GM23338 (cell line): ENCODE results near the gene GPR171. TPM values are rescaled to one million over a fixed set of nuclear protein-coding genes. Genes with fewer than 3 reads are reported as not detected.

ENCODE experiments used
- ATAC-seq: fragments of 200-7000 bp; cut with Tn5 transposase; 3 replicates; pipeline ENCODE4 v1.9.1; 2020
- DNase-seq: peaks from one replicate; pipeline ENCODE4 v3.0.0-alpha.2; 2015; ENCODE audit warnings: low spot score
- H2AFZ ChIP-seq: fragments of 200-600 bp; sonication (generic); 2 replicates; pipeline ENCODE4 v1.8.0; 2016; ENCODE audit warnings: antibody characterized with exemption, mild to moderate bottlenecking, moderate library complexity
- H3F3A ChIP-seq: fragments of 200-600 bp; sonication (generic); replicated peaks from 2 replicates; pipeline ENCODE4 v1.8.0; 2017; ENCODE audit warnings: antibody characterized with exemption, mixed run types, low read depth
- H3K27ac ChIP-seq: fragments of 200-600 bp; sonication (generic); 2 replicates; pipeline ENCODE4 v1.6.1; 2016; ENCODE audit warnings: low read depth
- H3K27me3 ChIP-seq: fragments of 200-600 bp; sonication (generic); 2 replicates; pipeline ENCODE4 v1.8.0; 2016; ENCODE audit warnings: mild to moderate bottlenecking, mixed run types, moderate library complexity; ENCODE audit not compliant: insufficient read depth
- H3K36me3 ChIP-seq: fragments of 200-600 bp; sonication (generic); 2 replicates; pipeline ENCODE4 v1.8.0; 2016; ENCODE audit warnings: mild to moderate bottlenecking; ENCODE audit not compliant: insufficient read depth
- H3K4me1 ChIP-seq: fragments of 200-600 bp; sonication (generic); 2 replicates; pipeline ENCODE4 v1.8.0; 2016; ENCODE audit warnings: mild to moderate bottlenecking, moderate library complexity; ENCODE audit not compliant: insufficient read depth
- H3K4me2 ChIP-seq: fragments of 200-600 bp; sonication (generic); 2 replicates; pipeline ENCODE4 v1.7.1; 2017; ENCODE audit warnings: mixed run types
- H3K4me3 ChIP-seq: fragments of 200-600 bp; sonication (generic); 2 replicates; pipeline ENCODE4 v1.6.1; 2016; ENCODE audit warnings: mixed run types
- H3K79me2 ChIP-seq: fragments of 200-600 bp; sonication (generic); replicated peaks from 2 replicates; pipeline ENCODE4 v1.8.0; 2017; ENCODE audit warnings: mild to moderate bottlenecking; ENCODE audit not compliant: insufficient read depth
- H3K9me2 ChIP-seq: fragments of 200-600 bp; sonication (generic); 2 replicates; pipeline ENCODE4 v1.8.0; 2017; ENCODE audit not compliant: insufficient read depth
- H4K20me1 ChIP-seq: fragments of 200-600 bp; sonication (generic); replicated peaks from 2 replicates; pipeline ENCODE4 v1.8.0; 2017; ENCODE audit warnings: mild to moderate bottlenecking; ENCODE audit not compliant: insufficient read depth
- H3K27ac Mint-ChIP-seq: 2 replicates; pipeline ENCODE4 v1.8.0; 2020; ENCODE audit warnings: inconsistent platforms, mild to moderate bottlenecking, moderate library complexity, mixed read lengths
- H3K27me3 Mint-ChIP-seq: 3 replicates; pipeline ENCODE4 v1.8.0; 2022; ENCODE audit warnings: low read depth, mild to moderate bottlenecking, moderate library complexity, mixed read lengths, inconsistent platforms; ENCODE audit not compliant: insufficient read depth, poor library complexity
- H3K36me3 Mint-ChIP-seq: 3 replicates; pipeline ENCODE4 v1.8.0; 2021; ENCODE audit warnings: low read depth, mild to moderate bottlenecking, inconsistent platforms, moderate library complexity, mixed read lengths
- H3K4me1 Mint-ChIP-seq: 3 replicates; pipeline ENCODE4 v1.8.0; 2020; ENCODE audit warnings: mild to moderate bottlenecking, inconsistent platforms, mixed read lengths
- H3K4me3 Mint-ChIP-seq: 3 replicates; pipeline ENCODE4 v1.8.0; 2021; ENCODE audit warnings: moderate library complexity, mild to moderate bottlenecking, inconsistent platforms, mixed read lengths
- H3K9me3 Mint-ChIP-seq: 3 replicates; pipeline ENCODE4 v1.8.0; 2020; ENCODE audit warnings: moderate library complexity, mild to moderate bottlenecking, inconsistent platforms, mixed read lengths
- CREB1 ChIP-seq: fragments of 250-450 bp; sonication (Bioruptor Pico); IDR thresholded peaks from 2 replicates; pipeline ENCODE4 v1.5.0; 2020; ENCODE audit warnings: low read depth, mild to moderate bottlenecking, moderate library complexity
- EZH2 ChIP-seq: fragments of 200-600 bp; sonication (generic); IDR thresholded peaks from one replicate; pipeline ENCODE4 v1.8.0; 2017; ENCODE audit warnings: antibody characterized with exemption, mild to moderate bottlenecking, low read depth; ENCODE audit not compliant: unreplicated experiment
- JUNB ChIP-seq: IDR thresholded peaks from one replicate; pipeline ENCODE4 v1.6.1; 2016; ENCODE audit warnings: antibody characterized with exemption; ENCODE audit not compliant: unreplicated experiment
- POLR2AphosphoS5 ChIP-seq: IDR thresholded peaks from 2 replicates; pipeline ENCODE4 v1.6.1; 2016; ENCODE audit warnings: antibody characterized with exemption, low read depth
- STAT1 ChIP-seq: IDR thresholded peaks from one replicate; pipeline ENCODE4 v1.6.1; 2016; ENCODE audit warnings: antibody characterized with exemption; ENCODE audit not compliant: unreplicated experiment
- ZNF331 ChIP-seq: fragments of 250-450 bp; sonication (Bioruptor Pico); IDR thresholded peaks from 2 replicates; pipeline ENCODE4 v1.5.0; 2020; ENCODE audit warnings: low read depth, mild to moderate bottlenecking, moderate library complexity
- polyA plus RNA-seq: library from polyadenylated mRNA; unstranded; fragments of >200 nt; fragmentation: Nextera tagmentation; extraction: Ambion mirVana; gene quantifications from 2 replicates; pipeline ENCODE4 v1.2.1, GENCODE V29; 2016
- total RNA-seq: library from RNA; depleted of rRNA; stranded (reverse); fragments of >200 nt; shearing (Covaris generic); gene quantifications from 2 replicates; pipeline ENCODE4 v1.2.3, GENCODE V29; 2014
- TF ChIP-seq, protein P1 (sequence below): fragments of 250-450 bp; sonication (Bioruptor Pico); IDR thresholded peaks from 2 replicates; pipeline ENCODE4 v1.5.0; 2020; ENCODE audit warnings: mild to moderate bottlenecking, moderate library complexity
- TF ChIP-seq, protein P2 (sequence below), 2 experiments: fragments of 200-600 bp in 1 of 2; sonication (generic) in 1 of 2; conservative IDR thresholded peaks; 2 replicates each; pipeline versions ENCODE4 v1.5.1 to v1.6.1; 2016 to 2017; ENCODE audit warnings: antibody characterized with exemption in 2 of 2, low read depth in 2 of 2, mild to moderate bottlenecking in 2 of 2, moderate library complexity in 1 of 2

Gene GPR171
- total and polyA plus RNA-seq, 2 experiments from 2014 or later: 3.4 TPM; not detected in 1

DNA sequence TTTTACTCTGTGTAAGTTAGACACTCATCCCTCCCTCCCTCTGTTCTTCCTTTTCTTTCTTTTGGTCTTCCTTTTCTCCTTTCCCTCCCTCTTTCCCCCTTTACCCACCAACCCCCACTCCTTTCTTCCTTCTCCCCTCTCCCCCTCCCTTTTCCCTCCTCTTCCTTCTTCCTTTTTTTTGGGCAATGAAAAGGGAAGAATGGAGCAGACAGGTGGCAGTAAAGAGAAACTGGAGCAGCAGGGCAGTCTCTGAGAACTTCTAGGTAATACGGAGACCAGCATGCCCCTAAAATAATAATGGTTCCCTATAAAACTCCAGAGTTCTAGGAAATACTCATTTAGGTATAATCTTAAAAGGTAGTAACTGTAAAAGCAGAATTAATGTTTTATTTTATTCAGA lies 11.4 kb upstream of the GPR171 start:
- ATAC-seq (peak; percentile 56; the same call in 2 of the 3 replicates), DNase-seq (peak; percentile 56)
- H3K27me3 ChIP-seq: no peaks in the 10 kb centered on the region

More for the DNA sequence above, 11.4 kb upstream of the GPR171 start:
- no peak overlapping the region for H3K4me3 ChIP-seq
- no peaks in the 10 kb centered on the region for H3K9me2 ChIP-seq
- Mint-ChIP-seq H3K4me3 (no peak overlapping the region), H3K4me1 (peaks cover 27% of the 10 kb centered on the region), H3K27ac (peak overlapping the region; percentile 71; the same call in 1 of the 2 replicates), H3K36me3 (no peaks in the 10 kb centered on the region), H3K9me3 (no peaks in the 10 kb centered on the region), H3K27me3 (no peaks in the 10 kb centered on the region)
- no peaks in the 10 kb centered on the region for H3K36me3 ChIP-seq
- no peaks in the 10 kb centered on the region for H3F3A ChIP-seq
- no peak overlapping the region for H2AFZ ChIP-seq
- no peak overlapping the region for H3K27ac ChIP-seq
- no peak for TF ChIP-seq CREB1 (CRISPR knock-in tag)
- TF ChIP-seq, protein P1, sequence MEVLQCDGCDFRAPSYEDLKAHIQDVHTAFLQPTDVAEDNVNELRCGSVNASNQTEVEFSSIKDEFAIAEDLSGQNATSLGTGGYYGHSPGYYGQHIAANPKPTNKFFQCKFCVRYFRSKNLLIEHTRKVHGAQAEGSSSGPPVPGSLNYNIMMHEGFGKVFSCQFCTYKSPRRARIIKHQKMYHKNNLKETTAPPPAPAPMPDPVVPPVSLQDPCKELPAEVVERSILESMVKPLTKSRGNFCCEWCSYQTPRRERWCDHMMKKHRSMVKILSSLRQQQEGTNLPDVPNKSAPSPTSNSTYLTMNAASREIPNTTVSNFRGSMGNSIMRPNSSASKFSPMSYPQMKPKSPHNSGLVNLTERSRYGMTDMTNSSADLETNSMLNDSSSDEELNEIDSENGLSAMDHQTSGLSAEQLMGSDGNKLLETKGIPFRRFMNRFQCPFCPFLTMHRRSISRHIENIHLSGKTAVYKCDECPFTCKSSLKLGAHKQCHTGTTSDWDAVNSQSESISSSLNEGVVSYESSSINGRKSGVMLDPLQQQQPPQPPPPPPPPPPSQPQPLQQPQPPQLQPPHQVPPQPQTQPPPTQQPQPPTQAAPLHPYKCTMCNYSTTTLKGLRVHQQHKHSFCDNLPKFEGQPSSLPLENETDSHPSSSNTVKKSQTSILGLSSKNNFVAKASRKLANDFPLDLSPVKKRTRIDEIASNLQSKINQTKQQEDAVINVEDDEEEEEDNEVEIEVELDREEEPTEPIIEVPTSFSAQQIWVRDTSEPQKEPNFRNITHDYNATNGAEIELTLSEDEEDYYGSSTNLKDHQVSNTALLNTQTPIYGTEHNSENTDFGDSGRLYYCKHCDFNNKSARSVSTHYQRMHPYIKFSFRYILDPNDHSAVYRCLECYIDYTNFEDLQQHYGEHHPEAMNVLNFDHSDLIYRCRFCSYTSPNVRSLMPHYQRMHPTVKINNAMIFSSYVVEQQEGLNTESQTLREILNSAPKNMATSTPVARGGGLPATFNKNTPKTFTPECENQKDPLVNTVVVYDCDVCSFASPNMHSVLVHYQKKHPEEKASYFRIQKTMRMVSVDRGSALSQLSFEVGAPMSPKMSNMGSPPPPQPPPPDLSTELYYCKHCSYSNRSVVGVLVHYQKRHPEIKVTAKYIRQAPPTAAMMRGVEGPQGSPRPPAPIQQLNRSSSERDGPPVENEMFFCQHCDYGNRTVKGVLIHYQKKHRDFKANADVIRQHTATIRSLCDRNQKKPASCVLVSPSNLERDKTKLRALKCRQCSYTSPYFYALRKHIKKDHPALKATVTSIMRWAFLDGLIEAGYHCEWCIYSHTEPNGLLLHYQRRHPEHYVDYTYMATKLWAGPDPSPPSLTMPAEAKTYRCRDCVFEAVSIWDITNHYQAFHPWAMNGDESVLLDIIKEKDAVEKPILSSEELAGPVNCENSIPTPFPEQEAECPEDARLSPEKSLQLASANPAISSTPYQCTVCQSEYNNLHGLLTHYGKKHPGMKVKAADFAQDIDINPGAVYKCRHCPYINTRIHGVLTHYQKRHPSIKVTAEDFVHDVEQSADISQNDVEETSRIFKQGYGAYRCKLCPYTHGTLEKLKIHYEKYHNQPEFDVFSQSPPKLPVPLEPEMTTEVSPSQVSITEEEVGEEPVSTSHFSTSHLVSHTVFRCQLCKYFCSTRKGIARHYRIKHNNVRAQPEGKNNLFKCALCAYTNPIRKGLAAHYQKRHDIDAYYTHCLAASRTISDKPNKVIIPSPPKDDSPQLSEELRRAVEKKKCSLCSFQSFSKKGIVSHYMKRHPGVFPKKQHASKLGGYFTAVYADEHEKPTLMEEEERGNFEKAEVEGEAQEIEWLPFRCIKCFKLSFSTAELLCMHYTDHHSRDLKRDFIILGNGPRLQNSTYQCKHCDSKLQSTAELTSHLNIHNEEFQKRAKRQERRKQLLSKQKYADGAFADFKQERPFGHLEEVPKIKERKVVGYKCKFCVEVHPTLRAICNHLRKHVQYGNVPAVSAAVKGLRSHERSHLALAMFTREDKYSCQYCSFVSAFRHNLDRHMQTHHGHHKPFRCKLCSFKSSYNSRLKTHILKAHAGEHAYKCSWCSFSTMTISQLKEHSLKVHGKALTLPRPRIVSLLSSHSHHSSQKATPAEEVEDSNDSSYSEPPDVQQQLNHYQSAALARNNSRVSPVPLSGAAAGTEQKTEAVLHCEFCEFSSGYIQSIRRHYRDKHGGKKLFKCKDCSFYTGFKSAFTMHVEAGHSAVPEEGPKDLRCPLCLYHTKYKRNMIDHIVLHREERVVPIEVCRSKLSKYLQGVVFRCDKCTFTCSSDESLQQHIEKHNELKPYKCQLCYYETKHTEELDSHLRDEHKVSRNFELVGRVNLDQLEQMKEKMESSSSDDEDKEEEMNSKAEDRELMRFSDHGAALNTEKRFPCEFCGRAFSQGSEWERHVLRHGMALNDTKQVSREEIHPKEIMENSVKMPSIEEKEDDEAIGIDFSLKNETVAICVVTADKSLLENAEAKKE: no peak
- TF ChIP-seq, protein P2, sequence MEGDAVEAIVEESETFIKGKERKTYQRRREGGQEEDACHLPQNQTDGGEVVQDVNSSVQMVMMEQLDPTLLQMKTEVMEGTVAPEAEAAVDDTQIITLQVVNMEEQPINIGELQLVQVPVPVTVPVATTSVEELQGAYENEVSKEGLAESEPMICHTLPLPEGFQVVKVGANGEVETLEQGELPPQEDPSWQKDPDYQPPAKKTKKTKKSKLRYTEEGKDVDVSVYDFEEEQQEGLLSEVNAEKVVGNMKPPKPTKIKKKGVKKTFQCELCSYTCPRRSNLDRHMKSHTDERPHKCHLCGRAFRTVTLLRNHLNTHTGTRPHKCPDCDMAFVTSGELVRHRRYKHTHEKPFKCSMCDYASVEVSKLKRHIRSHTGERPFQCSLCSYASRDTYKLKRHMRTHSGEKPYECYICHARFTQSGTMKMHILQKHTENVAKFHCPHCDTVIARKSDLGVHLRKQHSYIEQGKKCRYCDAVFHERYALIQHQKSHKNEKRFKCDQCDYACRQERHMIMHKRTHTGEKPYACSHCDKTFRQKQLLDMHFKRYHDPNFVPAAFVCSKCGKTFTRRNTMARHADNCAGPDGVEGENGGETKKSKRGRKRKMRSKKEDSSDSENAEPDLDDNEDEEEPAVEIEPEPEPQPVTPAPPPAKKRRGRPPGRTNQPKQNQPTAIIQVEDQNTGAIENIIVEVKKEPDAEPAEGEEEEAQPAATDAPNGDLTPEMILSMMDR (conservative IDR thresholded peaks at IDR 0.05; ENCODE audit: low read depth in 2 of 2): peak; percentile 57
- TF ChIP-seq STAT1: no peak
- TF ChIP-seq POLR2AphosphoS5: no peak
- no peak for TF ChIP-seq ZNF331 (CRISPR knock-in tag)
- TF ChIP-seq JUNB: no peak
- no peak for TF ChIP-seq EZH2
- H3K79me2 ChIP-seq: no peaks in the 10 kb centered on the region
- peaks cover 19% of the 10 kb centered on the region for H3K4me1 ChIP-seq
- no peak overlapping the region for H3K4me2 ChIP-seq
- H4K20me1 ChIP-seq: no peaks in the 10 kb centered on the region
